Transverse colon (tissue), 4 donors: Measurements from ENCODE around the gene TMEM212. TPM values are rescaled to one million over a fixed set of nuclear protein-coding genes. Genes with fewer than 3 reads are reported as not detected.

Experiments
- DNase-seq: peaks from one replicate; pipeline ENCODE4 v3.0.0-alpha.2; 2019
- H3K27ac ChIP-seq, 4 donors: fragments of 200-600 bp; sonication (generic); 2 replicates each; pipeline ENCODE4 v1.5.1; 2016 to 2018; ENCODE audit warnings: inconsistent platforms in 4 of 4
- H3K27me3 ChIP-seq: fragments of 200-600 bp; sonication (generic); 2 replicates; pipeline ENCODE4 v1.5.1; 2017; ENCODE audit warnings: inconsistent platforms
- H3K36me3 ChIP-seq, 4 donors: fragments of 200-600 bp; sonication (generic); 2 replicates each; pipeline ENCODE4 v1.5.1; 2017 to 2019; ENCODE audit warnings: inconsistent platforms in 4 of 4
- H3K4me1 ChIP-seq, 4 donors: fragments of 200-600 bp; sonication (generic); 2 replicates each; pipeline ENCODE4 v1.5.1; 2017 to 2020; ENCODE audit warnings: inconsistent platforms in 4 of 4
- H3K4me3 ChIP-seq, 4 donors: fragments of 200-600 bp; sonication (generic); 1 replicate in 1 of 4; 2 replicates in 3 of 4; pipeline versions ENCODE4 v1.5.1 to v1.6.1; 2017 to 2019; ENCODE audit warnings: inconsistent platforms in 4 of 4
- H3K9me3 ChIP-seq, 2 donors: fragments of 200-600 bp; sonication (generic); 2 replicates each; pipeline ENCODE4 v1.5.1; 2017 to 2019; ENCODE audit warnings: inconsistent platforms in 2 of 2
- EP300 ChIP-seq: sonication (generic); formaldehyde crosslinking; IDR thresholded peaks from one replicate; pipeline ENCODE4 v1.6.1; 2017; ENCODE audit warnings: antibody characterized with exemption, low read depth
- POLR2A ChIP-seq: fragments of 450-650 bp; IDR thresholded peaks from one replicate; pipeline ENCODE4 v1.6.1; 2016; ENCODE audit warnings: antibody characterized with exemption, mild to moderate bottlenecking, moderate library complexity
- POLR2AphosphoS5 ChIP-seq, 3 donors: sonication (generic); formaldehyde crosslinking; IDR thresholded peaks; one replicate each; pipeline ENCODE4 v1.6.1; 2016; ENCODE audit warnings: antibody characterized with exemption in 3 of 3
- WGBS, 2 donors: methylation state at CpG; one replicate each; pipeline ENCODE4 v1.1.5; 2018; ENCODE audit warnings: low coverage in 1 of 2; 5-methylcytosine and 5-hydroxymethylcytosine counted together
- in situ Hi-C, 4 donors: fragments of 200-750 bp; cut with MboI; loops; one replicate each; pipeline versions ENCODE4 v1.15.0 to v1.15.1; 2017; ENCODE audit warnings: low sequenced_read_pairs in 3 of 4, low pct_ligation_motif_present in 1 of 4, low pct_unique_long_range_greater_than_20kb in 1 of 4
- intact Hi-C: fragments of 100-400 bp; cut with DNase I; formaldehyde crosslinking; loops from one replicate; pipeline ENCODE4 v1.15.1; 2023; ENCODE audit warnings: low total_unique reads
- total RNA-seq, 4 donors: library from RNA; depleted of rRNA; stranded (reverse); fragments of >200 nt; gene quantifications; one replicate each; pipeline ENCODE4 v1.1.0, GENCODE V29; 2016
- TF ChIP-seq, protein P1 (sequence below), 5 experiments: fragments of 200-600 bp in 3 of 5; fragments of 450-650 bp in 2 of 5; sonication (generic) in 3 of 5; IDR thresholded peaks; 1 replicate in 2 of 5; 2 replicates in 3 of 5; pipeline ENCODE4 v1.5.1; 2016 to 2017; ENCODE audit warnings: antibody characterized with exemption in 5 of 5, inconsistent platforms in 3 of 5, mild to moderate bottlenecking in 2 of 5, moderate library complexity in 1 of 5

TMEM212 gene
- total RNA-seq, 4 donors from 2014 or later: not detected

DNA sequence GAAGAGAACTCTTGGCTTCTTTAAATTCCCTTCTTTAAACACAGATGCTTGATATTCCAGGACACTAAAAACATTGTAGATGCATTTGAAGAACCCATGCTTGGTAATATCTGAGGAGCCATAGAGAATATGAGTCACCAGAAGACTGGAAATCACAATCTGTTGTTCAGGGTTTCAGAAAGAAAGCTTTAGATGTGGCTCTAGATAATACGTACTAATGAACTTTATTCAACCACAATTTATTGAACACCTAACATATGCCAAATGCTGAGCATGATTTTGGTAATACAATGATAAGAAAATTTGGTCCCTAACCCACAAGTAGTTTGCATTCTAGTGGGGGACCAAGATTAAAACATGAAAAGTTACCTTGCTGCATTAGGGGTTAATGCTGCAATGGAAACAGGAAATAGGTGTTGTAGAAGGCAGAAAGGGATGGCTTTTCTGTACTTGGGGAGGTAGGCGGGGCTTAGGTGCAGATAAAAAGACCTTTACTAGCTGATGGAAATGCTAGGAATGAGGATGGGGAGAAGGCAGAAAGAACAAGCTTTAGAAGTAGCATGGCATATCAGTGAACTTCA lies 21.3 kb upstream of the TMEM212 start:
- WGBS, 2 donors: 83 to 86% methylated on average over 2 of the region's 2 CpGs
- H3K4me3 ChIP-seq: no peak overlapping the region
- H3K27ac ChIP-seq: no peak overlapping the region
- no peak for DNase-seq
- intact Hi-C loops (no loop called here), in situ Hi-C loops (no loop called here)
- no peaks in the 10 kb centered on the region for H3K27me3 ChIP-seq
- H3K36me3 ChIP-seq: no peaks in the 10 kb centered on the region
- TF ChIP-seq, protein P1, sequence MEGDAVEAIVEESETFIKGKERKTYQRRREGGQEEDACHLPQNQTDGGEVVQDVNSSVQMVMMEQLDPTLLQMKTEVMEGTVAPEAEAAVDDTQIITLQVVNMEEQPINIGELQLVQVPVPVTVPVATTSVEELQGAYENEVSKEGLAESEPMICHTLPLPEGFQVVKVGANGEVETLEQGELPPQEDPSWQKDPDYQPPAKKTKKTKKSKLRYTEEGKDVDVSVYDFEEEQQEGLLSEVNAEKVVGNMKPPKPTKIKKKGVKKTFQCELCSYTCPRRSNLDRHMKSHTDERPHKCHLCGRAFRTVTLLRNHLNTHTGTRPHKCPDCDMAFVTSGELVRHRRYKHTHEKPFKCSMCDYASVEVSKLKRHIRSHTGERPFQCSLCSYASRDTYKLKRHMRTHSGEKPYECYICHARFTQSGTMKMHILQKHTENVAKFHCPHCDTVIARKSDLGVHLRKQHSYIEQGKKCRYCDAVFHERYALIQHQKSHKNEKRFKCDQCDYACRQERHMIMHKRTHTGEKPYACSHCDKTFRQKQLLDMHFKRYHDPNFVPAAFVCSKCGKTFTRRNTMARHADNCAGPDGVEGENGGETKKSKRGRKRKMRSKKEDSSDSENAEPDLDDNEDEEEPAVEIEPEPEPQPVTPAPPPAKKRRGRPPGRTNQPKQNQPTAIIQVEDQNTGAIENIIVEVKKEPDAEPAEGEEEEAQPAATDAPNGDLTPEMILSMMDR (IDR thresholded peaks at IDR 0.05): no peak
- TF ChIP-seq POLR2A: no peak
- no peak for TF ChIP-seq POLR2AphosphoS5 (IDR thresholded peaks at IDR 0.05)
- no peak for TF ChIP-seq EP300
- no peaks in the 10 kb centered on the region for H3K9me3 ChIP-seq
- H3K4me1 ChIP-seq: no peaks in the 10 kb centered on the region

DNA sequence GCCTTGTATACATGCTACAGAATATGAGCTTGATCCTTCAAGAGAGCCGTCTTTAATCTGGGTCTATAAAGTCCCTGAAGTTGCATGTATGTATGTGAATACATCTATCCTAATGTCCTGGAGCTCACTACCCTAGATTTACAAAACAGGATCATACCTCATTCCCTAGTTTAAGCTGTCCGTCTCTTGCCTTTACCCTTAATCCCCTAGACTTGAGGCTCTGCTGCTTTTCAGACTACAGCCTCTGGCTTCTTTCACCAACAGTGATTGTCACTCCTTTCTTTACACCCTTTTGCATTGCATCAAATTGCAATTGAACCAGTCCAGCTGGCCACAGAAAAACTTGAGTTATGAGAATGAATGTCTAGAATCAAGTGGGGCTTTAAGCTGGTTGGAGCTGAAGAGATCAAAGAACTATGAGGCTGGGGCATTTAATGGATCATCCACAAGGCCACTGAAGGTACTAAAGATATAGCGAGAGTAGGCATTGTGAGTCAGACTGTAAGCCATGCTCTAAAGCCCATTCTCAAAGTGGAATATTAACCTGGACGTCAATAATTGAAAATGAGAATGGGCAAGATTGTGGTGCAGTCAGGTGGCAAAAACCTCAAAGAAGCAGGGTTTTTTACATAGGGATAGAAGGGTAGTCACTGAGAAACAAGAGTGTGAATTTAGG lies 20.6 kb upstream of the TMEM212 start:
- DNase-seq: no peak
- no peaks in the 10 kb centered on the region for H3K27me3 ChIP-seq
- no peaks in the 10 kb centered on the region for H3K9me3 ChIP-seq
- H3K27ac ChIP-seq: no peak overlapping the region
- 68 to 83% methylated on average over 4 of the region's 4 CpGs for WGBS, 2 donors
- intact Hi-C loops: no loop called here
- TF ChIP-seq POLR2A: no peak
- TF ChIP-seq EP300: no peak
- TF ChIP-seq POLR2AphosphoS5 (IDR thresholded peaks at IDR 0.05): no peak
- TF ChIP-seq, protein P1 (IDR thresholded peaks at IDR 0.05): no peak
- no peak overlapping the region for H3K4me3 ChIP-seq
- H3K36me3 ChIP-seq: no peaks in the 10 kb centered on the region
- no peaks in the 10 kb centered on the region for H3K4me1 ChIP-seq
- in situ Hi-C loops: no loop called here

DNA sequence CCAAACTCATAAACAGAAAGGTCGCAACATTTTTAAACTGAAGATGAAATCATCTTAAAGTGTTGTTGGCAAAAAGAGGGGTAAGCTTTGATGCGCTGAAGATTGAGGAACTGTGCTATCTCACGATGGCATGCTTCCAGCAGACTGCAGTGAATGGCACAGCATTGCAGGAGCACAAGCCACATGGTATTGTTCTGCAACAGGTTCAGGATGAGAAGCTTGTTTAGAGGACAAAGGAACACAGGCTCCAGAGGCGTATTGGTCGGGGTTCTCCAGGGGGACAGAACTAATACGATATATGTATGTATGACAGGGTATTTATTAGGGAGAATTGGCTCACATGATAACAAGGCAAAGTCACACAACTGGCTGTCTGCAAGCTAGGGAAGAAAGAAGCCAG lies 19.0 kb upstream of the TMEM212 start:
- H3K9me3 ChIP-seq: no peaks in the 10 kb centered on the region
- H3K4me3 ChIP-seq: no peak overlapping the region
- DNase-seq: no peak
- 75 to 79% methylated on average over 3 to 6 of the region's 6 CpGs for WGBS, 2 donors
- H3K27me3 ChIP-seq: no peaks in the 10 kb centered on the region
- in situ Hi-C loops: no loop called here
- intact Hi-C loops: no loop called here
- H3K4me1 ChIP-seq: peaks cover 0 to 3% (median 0%) of the 10 kb centered on the region in 4 donors
- no peaks in the 10 kb centered on the region for H3K36me3 ChIP-seq
- H3K27ac ChIP-seq: no peak overlapping the region
- TF ChIP-seq POLR2AphosphoS5 (IDR thresholded peaks at IDR 0.05) (no peak), POLR2A (no peak), EP300 (no peak)
- TF ChIP-seq, protein P1 (IDR thresholded peaks at IDR 0.05): no peak

DNA sequence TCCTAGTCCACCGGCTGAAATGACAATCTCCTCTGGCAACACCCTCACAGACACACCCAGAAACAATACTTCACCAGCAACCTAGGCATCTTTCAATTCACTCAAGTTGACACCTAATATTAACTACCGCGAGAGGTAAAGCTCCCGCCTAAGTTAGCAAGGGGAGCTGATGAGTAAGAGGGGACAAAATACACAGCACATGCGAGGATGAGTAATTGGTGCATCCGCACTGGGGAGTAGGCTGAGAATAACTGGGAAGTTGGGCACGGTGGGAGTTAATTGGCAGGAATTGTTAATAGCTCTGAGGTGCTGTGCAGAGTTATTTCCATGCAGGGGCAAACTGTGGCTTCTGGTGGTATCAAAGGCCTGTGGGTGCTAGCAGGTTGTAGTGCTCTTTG lies 18.3 kb upstream of the TMEM212 start:
- intact Hi-C loops (no loop called here), in situ Hi-C loops (loop anchor here in 2 of 4 donors (25.0 kb wide), 2 partner anchors 188 to 512 kb away; no protein-coding TSS in a partner anchor)
- Histone ChIP-seq H3K9me3 (no peaks in the 10 kb centered on the region), H3K4me1 (peaks cover 0 to 10% (median 0%) of the 10 kb centered on the region in 4 donors), H3K27ac (peak overlapping the region in 3 of 4 donors; percentile 9 to 58 (median 36)), H3K27me3 (no peaks in the 10 kb centered on the region), H3K36me3 (no peaks in the 10 kb centered on the region), H3K4me3 (no peak overlapping the region)
- WGBS, 2 donors: 79 to 87% methylated on average over 6 to 7 of the region's 7 CpGs
- TF ChIP-seq POLR2A: no peak
- TF ChIP-seq, protein P1 (IDR thresholded peaks at IDR 0.05): no peak
- TF ChIP-seq EP300: no peak
- no peak for TF ChIP-seq POLR2AphosphoS5 (IDR thresholded peaks at IDR 0.05)
- DNase-seq: no peak
